ENCODE measurements around the gene CCDC197.

The CCDC197 gene

DNA sequence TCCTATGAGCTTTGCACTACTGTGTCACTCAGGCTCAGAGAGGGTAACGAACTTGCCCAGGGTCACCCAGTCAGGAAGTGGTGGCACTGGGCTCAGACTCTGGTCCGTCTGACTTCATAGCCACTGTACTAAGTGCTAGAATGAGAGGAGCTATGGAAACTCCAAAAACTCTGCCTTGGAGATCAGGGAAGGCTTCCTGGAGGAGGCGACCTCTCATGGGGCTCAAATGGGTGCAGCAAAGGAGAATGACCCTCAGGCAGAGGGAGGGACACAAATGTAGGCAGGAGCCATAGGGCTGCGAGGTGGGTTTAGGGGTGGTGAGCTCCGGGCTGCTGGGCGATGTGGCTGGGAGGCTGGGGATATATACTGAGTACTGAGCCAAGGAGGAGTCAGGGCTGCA, 3.2 kb downstream of the CCDC197 start:
- no peak for DNase-seq (ENCODE audit: low read depth)

DNA sequence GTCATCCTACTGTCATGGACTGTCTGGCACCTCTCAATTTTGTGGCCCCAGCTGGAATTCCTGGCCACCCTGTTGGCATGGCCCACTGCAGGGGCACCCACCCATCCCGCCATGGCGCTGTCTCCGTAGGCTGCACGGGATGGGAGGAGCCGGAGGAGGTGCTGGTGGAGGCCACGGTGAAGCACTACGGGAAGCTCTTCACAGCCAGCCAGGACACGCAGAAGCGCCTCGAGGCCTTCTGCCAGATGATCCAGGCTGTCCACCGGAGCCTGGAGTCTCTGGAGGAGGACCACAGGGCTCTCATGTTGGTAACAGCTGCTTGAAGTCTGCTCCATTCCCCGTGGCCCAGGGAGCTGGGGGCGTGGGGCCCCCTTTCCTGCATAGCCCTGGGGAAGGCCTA, 3.9 kb downstream of the CCDC197 start:
- no peak for DNase-seq (ENCODE audit: low read depth)

DNA sequence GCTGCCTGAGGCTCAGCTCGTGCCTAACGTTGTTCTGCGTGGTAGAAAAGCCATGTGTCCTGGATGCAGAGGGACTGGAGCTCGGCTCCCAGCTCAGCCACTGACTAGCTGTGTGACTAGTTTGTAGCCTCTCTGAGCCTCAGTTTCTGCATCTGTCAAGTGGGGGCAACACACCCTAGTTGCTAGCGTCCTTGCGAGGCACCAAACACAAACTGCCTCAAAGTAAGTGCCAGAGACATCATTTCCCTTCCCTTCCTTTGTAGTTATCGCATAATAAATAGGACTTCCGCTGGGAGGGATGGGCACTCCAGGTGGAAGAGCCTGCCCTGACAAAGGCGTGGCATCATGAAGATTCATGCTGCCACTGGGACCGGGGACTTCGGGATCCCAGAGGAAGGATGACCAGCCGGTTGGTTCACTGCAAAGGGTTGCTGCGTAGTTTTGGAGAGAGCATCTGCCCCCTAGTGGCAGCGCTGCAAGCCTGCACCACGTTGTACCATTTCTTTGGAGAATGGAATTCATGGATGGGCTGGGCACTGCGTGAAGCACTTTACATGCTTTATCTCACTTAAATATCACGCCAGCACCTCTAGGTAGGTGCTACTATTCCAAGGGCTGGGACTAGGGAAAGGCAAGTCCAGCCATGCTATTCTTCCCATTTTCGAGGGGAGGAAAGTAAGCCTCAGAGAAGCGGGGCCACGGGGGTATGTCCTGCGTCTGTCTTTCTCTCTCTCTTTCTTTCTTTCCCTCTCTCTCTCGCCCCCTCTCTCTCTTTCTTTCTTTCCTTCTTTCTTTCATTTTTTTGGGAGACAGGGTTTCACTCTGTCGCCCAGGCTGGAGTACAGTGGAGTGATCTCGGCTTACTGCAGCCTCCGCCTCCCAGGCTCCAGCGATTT, 4.6 kb downstream of the CCDC197 start:
- peak; percentile 45 for DNase-seq (ENCODE audit: low read depth)

DNA sequence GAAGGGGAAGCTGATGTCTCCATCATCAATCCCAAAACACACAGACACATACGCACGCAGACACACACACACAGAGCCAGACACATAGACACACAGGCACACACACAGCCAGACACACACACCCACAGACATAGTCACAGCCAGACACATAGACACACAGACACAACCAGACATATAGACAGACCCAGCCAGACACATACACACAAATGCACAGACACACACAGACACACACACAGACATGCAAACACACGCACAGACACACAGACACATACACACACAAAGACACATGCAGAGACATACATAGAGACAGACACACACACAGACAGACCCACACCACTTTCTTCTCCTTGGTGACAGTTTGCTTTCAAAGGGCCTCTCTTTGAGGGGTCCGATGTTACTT, 6.3 kb downstream of the CCDC197 start:
- DNase-seq (ENCODE audit: low read depth): no peak

DNA sequence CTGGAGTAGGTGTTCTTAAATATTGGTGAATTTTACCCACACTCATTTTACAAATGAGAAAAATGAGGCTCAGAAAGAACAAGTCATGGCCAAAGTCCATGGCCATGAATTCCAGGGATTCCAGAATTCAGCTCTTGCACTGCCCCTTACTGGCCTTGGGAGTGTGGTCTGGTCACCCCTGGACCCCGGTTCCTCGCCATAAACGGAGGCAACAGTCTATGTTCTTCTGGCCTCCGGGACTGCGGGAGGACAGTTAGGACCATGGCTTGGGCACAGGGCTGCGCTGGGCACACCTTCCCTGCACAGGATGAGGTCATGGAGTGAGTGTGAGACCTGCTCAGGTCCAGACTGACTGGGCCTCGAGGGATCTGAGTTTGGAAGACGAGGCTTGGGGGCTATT, 6.9 kb downstream of the CCDC197 start:
- no peak for DNase-seq (ENCODE audit: low read depth)

DNA sequence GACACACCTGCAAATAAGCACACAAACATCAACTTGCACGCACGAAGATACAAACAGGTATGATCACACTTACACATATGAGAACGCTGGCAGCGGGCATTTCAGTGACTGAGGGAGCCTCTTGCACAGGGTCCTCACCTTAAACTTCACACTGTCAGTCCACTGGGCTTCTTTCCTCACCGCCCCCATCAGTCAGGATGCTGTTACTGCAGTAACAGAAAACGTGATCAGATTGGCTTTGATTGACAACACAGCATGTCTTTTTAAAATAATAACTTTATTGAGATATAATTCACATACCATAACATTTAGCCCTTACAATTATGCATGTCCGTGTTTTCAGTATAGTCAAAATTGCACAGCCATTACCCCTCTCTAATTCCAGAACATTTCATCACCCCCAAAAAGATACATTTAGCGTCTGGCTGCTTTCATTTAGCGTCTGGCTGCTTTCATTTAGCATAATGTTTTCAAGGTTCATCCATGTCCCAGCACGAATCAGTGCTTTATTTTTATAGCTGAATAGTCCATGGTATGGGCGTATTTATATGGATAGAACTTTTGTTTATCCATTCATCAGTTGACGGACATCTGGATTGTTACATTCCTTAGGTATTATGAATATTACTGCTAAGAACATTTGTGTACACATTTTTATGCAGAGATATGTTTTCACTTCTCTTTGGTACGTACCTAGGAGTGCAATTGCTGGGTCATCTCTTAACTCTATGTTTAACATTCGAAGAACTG, 8.4 kb downstream of the CCDC197 start:
- no peak for DNase-seq (ENCODE audit: low read depth)

DNA sequence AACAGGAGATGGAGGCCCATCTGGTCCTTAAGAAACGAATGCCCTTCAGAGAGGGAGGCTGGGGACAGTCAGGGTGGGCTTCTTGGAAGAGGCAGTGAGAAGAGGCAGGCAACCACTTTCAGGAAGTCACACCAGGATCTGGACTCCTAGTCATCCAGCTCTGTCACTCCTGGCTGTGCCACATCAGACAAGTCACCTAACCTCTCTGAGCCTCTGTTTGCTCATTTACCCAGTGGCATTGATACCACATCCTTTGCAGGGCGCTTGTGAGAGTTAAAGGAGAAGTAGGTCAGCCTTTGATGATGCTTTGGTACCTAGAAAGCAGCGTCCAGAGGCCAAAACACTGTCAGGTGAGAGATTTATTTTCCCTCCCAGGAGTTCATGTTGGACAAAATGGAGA, 11.1 kb downstream of the CCDC197 start:
- DNase-seq (ENCODE audit: low read depth): no peak

DNA sequence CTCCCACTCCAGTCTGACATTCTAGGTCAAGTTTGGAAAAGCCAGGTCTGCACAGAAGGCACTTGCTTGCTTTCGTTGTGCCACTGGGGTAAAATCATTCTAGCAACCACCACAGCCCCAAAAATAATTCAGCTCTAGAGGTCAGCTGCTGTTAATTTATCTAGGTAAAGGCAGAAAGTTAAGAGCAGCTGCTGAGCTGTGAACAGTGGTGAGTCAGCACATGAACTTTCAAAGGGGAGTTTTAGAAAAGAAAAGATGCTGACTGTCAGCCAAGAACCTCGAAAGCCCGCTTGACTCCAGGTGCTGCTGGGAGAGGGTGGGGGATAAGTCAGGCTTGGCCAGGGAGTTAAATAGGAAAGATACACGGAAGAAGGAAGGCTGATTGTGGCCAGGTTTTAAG, 12.7 kb downstream of the CCDC197 start:
- DNase-seq (ENCODE audit: low read depth): no peak

DNA sequence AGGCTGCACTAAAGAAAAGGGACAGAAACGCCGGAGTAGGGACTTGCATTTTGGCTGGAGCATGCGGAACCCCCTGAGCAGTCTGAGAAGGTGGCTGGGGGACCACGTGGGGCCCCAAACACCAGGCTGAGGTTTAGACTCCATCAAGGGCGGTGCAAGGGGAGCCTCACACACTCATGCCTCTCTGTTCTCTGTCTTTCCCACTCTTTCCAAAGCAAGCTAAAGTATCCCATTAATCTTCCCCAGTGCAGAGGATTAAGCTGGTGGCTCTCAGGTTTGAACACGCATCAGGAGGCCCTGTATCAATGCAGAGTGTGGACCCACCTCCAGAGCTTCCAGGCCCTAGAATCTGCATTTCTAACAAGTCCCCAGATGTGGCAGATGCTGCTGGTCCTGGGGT, 13.5 kb downstream of the CCDC197 start:
- DNase-seq (ENCODE audit: low read depth): no peak

DNA sequence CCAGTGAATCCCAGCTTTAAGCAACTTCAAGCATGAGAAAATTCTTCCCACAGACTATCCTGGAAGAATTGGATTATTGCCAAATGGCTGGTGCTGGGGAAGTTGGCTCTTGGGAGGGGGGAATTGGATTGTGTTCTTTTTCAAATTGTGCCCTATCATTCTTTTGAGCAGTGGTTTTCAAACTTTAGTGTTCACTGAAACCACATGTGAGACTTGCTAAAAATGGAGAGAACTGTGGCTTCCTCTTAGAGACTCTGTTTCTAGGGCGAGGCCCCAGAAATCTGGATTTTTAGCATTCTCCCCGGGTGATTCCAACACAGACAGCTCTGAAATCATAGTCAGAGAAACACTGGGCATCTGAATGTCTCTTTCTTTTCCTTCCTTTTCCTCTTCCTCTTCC, 14.7 kb downstream of the CCDC197 start:
- no peak for DNase-seq (ENCODE audit: low read depth)

DNA sequence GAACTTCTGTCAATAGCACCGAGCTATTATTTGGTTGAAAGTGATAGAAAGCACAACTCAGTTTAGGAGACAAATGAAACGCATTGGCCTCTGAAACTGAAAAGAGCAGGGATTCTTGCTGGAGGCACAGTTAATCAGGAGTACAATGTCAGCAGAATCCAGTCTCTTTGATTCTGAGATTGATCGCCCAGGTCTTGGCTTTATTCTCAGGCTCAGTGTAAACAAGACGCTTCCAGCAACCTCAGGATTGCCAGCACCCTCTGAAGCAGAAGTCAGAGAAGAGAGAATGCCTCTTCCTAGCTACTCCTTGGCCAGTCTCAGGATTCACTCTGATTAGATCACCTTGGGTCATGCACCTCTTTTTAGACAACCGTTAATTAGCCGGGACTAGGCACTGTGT, 17.3 kb downstream of the CCDC197 start:
- no peak for DNase-seq (ENCODE audit: low read depth)

DNA sequence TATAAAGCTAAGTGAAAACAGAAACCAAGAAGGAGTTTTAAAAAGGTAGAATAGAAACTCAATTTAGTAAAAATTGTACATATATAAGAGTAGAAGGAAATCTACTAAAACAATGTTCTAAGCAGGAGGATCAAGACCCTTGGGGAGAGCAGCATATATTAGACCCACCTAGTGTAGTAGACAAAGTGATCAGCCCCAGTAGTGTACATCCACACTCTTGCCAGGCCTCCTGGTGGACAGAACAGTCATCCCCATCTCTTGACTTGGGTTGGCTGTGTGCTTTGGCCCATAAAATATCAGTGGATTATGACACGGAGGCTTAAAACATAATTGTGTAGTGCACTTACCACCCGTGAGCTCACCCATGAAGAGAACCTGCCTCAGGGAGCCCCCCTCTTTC, 18.1 kb downstream of the CCDC197 start:
- no peak for DNase-seq (ENCODE audit: low read depth)

DNA sequence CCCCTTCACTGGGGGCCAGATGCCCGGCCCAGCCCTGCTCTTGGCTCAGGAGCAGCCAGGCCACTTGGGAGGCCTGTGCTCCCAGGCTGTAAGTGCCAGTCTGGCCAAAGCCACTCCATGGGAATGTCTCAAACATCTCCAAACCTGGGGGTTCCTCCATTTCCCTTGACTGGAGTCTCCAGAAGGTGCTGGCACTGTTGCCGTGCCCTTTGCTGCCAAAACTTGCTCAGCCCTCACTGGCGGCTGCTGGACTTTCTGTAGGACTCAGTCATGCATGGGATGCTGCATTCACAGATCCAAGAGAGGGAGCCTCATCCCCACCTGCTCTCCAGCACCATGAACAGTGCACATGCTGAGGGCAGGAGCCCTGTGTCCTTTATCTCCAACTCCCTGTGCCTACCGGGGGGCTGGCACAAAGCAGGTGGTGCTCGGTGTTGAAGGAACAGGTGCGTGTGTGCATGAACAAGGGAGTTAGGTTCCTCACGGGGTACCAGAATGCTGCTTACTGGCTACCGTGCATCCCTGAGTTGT, 19.4 kb downstream of the CCDC197 start:
- no peak for DNase-seq (ENCODE audit: low read depth)

DNA sequence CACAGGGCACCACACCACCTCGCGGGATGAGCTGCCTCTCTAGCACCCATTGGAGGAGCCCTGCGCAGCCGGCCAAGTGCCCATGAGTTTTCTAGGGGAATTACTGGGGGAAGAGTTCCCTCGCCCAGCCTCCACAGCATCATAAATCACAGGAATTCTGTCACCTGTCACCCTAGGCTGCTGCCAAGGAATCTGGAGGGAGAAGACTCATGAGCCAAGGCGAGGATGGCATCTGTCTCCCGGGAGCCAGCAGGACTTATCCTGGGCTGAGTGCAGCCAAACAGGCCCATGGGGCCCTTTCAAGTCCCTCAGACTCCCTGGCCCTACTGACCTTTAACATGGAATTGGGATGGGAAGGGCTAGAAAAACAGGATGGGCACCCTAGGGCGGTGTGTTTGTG, 21.2 kb downstream of the CCDC197 start:
- DNase-seq (ENCODE audit: low read depth): no peak

DNA sequence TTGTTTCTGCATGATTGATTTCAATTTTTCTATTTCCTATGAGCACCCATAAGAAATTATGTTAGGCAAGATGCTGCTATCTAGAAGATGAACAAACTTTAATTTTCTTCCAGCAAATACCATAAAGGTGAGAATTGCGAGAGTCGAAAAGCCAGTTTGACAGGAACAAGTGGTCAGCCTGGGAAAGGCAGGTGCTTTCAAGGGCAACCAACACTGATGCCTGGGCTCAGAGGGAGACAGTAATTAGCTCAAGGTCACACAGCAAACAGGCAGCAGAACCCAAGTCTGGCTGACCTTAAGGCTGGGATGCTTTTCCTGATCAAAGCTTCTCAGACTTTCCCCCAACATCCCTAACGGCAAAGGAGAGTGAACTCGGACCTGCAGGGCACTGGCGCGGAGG, 22.2 kb downstream of the CCDC197 start:
- DNase-seq (ENCODE audit: low read depth): no peak

DNA sequence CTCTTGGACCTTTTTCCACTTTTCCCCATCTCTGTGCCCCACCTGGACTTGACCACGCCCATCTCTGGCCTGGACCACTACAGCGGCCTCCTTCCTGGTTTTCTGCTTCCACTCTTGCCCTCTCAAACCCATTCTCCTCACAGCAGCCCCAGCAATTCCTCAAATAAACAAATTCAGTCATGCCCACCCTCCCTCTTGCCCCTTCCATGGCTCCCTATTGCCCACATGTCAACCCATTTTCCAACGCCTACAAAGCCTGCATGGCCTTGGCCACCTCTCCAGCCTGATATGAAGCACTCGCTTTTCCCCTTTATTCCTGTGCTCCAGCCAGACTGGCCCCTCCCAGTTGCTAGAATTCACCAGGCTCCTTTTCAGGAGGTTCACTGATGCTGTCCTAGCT, 23.2 kb downstream of the CCDC197 start:
- no peak for DNase-seq (ENCODE audit: low read depth)

DNA sequence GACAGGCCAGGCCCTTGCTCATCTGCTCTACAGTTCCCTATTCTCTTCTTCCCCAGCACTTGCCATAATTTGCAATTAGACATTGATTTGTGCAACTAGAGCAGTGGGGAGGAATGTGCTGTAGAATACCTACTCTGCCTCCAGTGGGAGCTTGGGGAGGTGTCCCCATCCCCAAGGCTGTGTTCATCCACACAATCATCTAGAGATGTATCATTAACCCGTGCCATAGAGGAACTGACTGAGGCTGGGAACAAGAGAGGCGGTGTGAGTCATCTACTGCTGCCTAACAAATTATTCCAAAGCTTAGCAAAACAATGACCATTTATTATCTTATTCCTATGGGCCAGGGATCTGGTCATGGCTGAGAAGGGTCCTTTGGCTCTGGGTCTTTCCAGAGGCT, 23.9 kb downstream of the CCDC197 start:
- DNase-seq (ENCODE audit: low read depth): no peak

DNA sequence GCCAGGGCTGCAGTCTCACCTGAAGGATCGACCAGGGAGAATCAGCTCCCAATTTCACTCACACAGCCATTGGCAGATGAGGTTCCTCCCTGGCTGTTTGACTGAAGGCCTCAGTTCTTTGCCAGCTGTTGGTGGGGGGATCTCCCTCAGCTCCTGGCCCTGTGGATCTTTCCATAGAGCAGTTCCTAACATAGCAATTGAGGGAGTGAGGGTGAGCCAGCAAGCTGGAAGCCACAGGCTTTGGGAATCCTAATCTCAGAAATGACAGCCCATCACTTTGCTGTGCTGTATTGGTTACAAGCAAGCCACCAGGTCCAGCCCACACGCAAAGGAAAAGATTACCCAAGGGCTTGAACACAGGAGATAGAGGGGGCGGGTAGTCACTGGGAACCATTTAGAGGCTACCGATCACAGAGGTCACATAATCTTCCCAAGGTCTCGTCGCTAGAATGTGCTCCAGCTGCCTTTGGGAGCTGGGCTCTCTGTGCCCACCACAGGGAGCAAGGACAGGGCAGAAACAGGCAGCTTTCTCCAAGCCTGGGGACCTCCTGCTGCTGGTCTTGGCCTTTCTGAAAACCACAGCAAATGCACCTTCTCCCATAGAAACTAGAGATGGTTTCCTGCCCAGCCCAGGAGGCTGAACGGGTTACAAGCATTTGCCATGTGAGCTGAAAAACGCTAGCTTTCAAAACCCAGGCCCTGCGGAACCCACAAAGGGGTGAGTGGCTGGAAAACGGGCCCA, 24.5 kb downstream of the CCDC197 start:
- DNase-seq (ENCODE audit: low read depth): no peak

DNA sequence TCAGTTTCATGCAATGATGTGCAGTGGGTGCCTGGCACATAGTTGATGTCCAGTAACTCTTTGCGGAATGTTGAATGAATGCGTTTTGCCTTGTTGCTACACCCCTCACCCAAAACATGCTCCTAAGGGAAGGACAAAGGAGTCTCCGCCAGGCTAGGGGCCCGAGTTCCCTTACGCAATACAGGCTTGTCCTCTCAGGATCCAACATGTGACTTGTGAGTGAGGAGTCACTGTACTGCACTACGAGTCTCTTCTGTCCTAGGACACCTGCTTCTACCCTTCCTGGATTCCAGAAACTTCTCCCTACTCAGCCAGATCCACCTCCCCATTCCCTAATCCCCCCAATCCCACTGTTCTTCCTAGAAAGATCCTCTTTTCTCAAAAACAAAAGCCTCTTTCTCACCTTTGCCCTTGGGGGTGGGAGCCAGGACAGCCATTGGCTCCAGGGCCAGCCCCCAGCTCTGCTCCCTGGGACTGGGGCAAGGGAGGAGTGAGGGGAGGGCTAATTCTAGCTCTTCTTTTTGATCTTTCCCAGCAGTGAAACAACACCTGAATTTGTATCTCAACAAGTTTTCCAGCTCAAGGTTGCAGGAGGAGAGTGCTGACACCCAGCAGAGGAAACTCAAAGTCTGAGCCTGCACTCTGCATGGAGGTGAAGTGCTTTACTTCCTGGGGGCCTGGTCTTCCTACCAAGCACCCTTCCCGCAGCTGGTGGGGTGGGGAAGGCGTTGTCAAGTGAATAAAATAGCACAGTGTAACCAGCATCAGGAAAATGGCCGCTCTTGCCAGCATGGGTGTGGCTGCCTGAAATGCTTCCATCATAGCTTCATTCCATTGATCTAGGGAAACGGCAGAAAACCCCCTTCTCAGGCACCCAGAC, 25.7 kb downstream of the CCDC197 start:
- no peak for DNase-seq (ENCODE audit: low read depth)

DNA sequence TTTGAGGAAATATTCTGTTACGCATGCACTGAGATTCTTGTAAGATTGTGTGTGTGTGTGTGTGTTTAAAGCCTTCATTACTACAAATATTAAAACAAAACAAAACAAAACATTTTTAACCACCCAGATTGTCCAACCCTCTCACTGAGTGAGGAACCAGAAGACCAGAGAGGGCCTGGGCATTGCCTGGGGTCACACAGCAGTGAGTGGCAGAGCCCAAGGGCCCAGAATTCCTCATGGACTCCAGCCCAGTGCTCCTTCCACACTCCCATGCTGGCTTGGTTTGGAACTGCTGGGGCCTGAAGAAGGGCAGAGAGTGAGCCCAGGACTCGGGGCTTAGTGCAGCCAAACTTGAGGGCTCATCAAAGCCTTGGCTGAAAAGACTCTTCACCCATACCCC, 27.4 kb downstream of the CCDC197 start:
- DNase-seq (ENCODE audit: low read depth): no peak

DNA sequence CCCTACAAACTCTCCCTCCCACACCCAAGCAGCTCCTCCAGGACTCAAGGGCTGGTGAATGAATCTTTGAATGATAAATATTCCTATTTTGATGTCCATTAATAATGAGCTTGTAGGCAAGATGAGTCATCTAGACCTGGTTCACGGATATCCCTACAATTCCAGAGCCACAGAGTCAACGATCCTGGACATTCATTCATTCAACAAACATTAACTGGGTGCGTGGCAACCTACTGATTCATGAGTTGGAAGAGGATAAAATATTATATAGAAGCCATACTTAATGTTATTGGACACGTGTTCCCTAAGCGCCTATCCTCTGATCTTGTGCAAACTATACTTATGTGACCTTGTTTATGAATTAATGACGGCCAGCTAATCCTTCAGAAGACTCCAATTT, 28.6 kb downstream of the CCDC197 start:
- DNase-seq (ENCODE audit: low read depth): no peak
